ENCODE results near the gene NHS. TPM values are rescaled to one million over a fixed set of nuclear protein-coding genes. Genes with fewer than 3 reads are reported as not detected.

The NHS gene
- total and polyA plus RNA-seq, 2 of the 4 experiments (the other 2 are of a cell fraction) = 0.36 to 0.90 TPM

DNA sequence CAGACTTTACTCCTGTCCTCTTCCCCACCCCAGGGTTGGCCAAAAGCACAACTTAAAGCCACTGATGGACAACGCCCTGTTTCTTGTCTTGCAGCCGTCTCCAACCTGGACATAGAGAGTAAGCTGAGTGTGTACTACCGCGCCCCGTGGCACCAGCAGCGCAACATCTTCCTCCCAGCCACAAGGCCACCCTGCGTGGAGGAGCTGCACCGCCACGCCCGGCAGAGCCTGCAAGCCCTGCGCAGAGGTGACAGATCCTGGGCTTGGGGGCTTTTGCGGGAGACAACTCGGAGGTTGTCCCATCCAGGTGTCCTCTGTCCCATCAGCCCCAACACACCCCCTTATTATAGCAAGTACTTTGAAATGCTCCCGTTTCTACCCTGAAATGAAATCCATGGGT lies 312.6 kb downstream of the NHS start:
- in situ Hi-C loops (cut with MboI; ENCODE audit: low sequenced_read_pairs) = loop anchor here (10.0 to 25.0 kb wide), 2 partner anchors 443 to 850 kb away; no protein-coding TSS in a partner anchor

More for the DNA sequence above, 312.6 kb downstream of the NHS start:
- Histone ChIP-seq H3K18ac (ENCODE audit: low read depth, low read length) (no peak overlapping the region), H3K9ac (ENCODE audit: low read depth, low read length) (no peak overlapping the region), H2BK120ac (ENCODE audit: low read depth, low read length) (no peak overlapping the region), H3K14ac (replicated peaks; ENCODE audit: low read depth, low read length) (no peak overlapping the region), H4K20me1 (ENCODE audit: insufficient read depth, low read length) (no peaks in the 10 kb centered on the region), H4K8ac (ENCODE audit: low read depth in 2 of 2, low read length in 2 of 2) (no peak overlapping the region), H2BK20ac (ENCODE audit: low read depth, low read length) (no peak overlapping the region), H4K5ac (ENCODE audit: low read depth, low read length) (no peak overlapping the region), H3K9me3 (ENCODE audit: control insufficient read depth, insufficient read depth, low read length) (no peaks in the 10 kb centered on the region), H3K79me1 (ENCODE audit: low read depth in 1 of 2, low read length in 2 of 2) (no peaks in the 10 kb centered on the region), H3K23ac (ENCODE audit: low read depth, low read length) (no peak overlapping the region), H3K4me2 (ENCODE audit: low read depth, low read length) (no peak overlapping the region), H3K4ac (ENCODE audit: low read depth, low read length) (no peak overlapping the region), H3K36me3 (ENCODE audit: control insufficient read depth, insufficient read depth, low read length) (no peaks in the 10 kb centered on the region), H2AK9ac (replicated peaks; ENCODE audit: low read depth, low read length, poor library complexity) (no peak overlapping the region), H3K56ac (ENCODE audit: extremely low read depth, insufficient read depth, low read length) (no peak overlapping the region), H3K27ac (ENCODE audit: insufficient read depth, low read length) (no peak overlapping the region), H2BK15ac (ENCODE audit: low read depth, low read length) (no peak overlapping the region), H2AFZ (replicated peaks; ENCODE audit: low read length, poor library complexity) (no peak overlapping the region), H3K4me3 (ENCODE audit: insufficient read depth, low read depth, low read length) (no peak overlapping the region), H3K9me1 (ENCODE audit: insufficient read depth, low read length) (no peaks in the 10 kb centered on the region), H2BK5ac (ENCODE audit: low read depth, low read length, poor library complexity, severe bottlenecking) (no peak overlapping the region), H3K27me3 (ENCODE audit: control insufficient read depth, insufficient read depth, low read length) (no peaks in the 10 kb centered on the region), H3K4me1 (ENCODE audit: control insufficient read depth, insufficient read depth, low read length) (no peaks in the 10 kb centered on the region), H2AK5ac (ENCODE audit: low read depth, low read length) (no peak overlapping the region), H4K91ac (ENCODE audit: insufficient read depth, low read depth, low read length) (no peak overlapping the region)
- no TSS peak for BruUV-seq (replicated peaks)
- intact Hi-C loops (cut with micrococcal nuclease) = loop anchor here (2.0 kb wide), 1 partner anchor 153 kb away; no protein-coding TSS in a partner anchor
- TF ChIP-seq POLR2A (IDR thresholded peaks at IDR 0.05; ENCODE audit: low read depth, low read length) (no peak), BHLHE40 (IDR thresholded peaks at IDR 0.05; ENCODE audit: low read depth, low read length) (no peak), RAD21 (IDR thresholded peaks at IDR 0.05; ENCODE audit: low read length) (no peak), SMC3 (IDR thresholded peaks at IDR 0.05; ENCODE audit: low read depth, low read length) (no peak), CEBPB (IDR thresholded peaks at IDR 0.05; ENCODE audit: low read depth, low read length) (no peak), FOS (IDR thresholded peaks at IDR 0.05; ENCODE audit: low read depth, low read length) (no peak), RFX5 (IDR thresholded peaks at IDR 0.05; ENCODE audit: low read depth, low read length) (no peak), MAFK (IDR thresholded peaks at IDR 0.05; ENCODE audit: low read depth, low read length) (no peak), MXI1 (IDR thresholded peaks at IDR 0.05; ENCODE audit: borderline replicate concordance, low read depth, low read length) (no peak), RCOR1 (IDR thresholded peaks at IDR 0.05; ENCODE audit: insufficient replicate concordance, low read length) (no peak), MAZ (IDR thresholded peaks at IDR 0.05; ENCODE audit: borderline replicate concordance, low read depth, low read length) (no peak), CHD1 (IDR thresholded peaks at IDR 0.05; ENCODE audit: low read depth, low read length) (no peak), NFE2L2 (IDR thresholded peaks at IDR 0.05; ENCODE audit: low read depth, low read length) (no peak)
- TF ChIP-seq, protein P1, sequence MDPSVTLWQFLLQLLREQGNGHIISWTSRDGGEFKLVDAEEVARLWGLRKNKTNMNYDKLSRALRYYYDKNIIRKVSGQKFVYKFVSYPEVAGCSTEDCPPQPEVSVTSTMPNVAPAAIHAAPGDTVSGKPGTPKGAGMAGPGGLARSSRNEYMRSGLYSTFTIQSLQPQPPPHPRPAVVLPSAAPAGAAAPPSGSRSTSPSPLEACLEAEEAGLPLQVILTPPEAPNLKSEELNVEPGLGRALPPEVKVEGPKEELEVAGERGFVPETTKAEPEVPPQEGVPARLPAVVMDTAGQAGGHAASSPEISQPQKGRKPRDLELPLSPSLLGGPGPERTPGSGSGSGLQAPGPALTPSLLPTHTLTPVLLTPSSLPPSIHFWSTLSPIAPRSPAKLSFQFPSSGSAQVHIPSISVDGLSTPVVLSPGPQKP (IDR thresholded peaks at IDR 0.05; ENCODE audit: borderline replicate concordance, low read depth, low read length) = no peak
- TF ChIP-seq, protein P2, sequence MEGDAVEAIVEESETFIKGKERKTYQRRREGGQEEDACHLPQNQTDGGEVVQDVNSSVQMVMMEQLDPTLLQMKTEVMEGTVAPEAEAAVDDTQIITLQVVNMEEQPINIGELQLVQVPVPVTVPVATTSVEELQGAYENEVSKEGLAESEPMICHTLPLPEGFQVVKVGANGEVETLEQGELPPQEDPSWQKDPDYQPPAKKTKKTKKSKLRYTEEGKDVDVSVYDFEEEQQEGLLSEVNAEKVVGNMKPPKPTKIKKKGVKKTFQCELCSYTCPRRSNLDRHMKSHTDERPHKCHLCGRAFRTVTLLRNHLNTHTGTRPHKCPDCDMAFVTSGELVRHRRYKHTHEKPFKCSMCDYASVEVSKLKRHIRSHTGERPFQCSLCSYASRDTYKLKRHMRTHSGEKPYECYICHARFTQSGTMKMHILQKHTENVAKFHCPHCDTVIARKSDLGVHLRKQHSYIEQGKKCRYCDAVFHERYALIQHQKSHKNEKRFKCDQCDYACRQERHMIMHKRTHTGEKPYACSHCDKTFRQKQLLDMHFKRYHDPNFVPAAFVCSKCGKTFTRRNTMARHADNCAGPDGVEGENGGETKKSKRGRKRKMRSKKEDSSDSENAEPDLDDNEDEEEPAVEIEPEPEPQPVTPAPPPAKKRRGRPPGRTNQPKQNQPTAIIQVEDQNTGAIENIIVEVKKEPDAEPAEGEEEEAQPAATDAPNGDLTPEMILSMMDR (conservative IDR thresholded peaks at IDR 0.05; ENCODE audit: low read depth, low read length) = no peak
- TF ChIP-seq, protein P3, sequence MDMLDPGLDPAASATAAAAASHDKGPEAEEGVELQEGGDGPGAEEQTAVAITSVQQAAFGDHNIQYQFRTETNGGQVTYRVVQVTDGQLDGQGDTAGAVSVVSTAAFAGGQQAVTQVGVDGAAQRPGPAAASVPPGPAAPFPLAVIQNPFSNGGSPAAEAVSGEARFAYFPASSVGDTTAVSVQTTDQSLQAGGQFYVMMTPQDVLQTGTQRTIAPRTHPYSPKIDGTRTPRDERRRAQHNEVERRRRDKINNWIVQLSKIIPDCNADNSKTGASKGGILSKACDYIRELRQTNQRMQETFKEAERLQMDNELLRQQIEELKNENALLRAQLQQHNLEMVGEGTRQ (IDR thresholded peaks at IDR 0.05; ENCODE audit: low read depth, low read length) = no peak
- CTCF ChIA-PET = no interaction called here
- no peak for ATAC-seq (ENCODE audit: low read depth)
- POLR2A ChIA-PET (ENCODE audit: unreplicated experiment) = no interaction called here
- no peak for DNase-seq
- dilution Hi-C loops (cut with HindIII; ENCODE audit: low sequenced_read_pairs, unreplicated experiment) = no loop called here
- WGBS, 2 experiments (ENCODE audit: extremely low coverage in 2 of 2, insufficient read length in 1 of 2) = 90% methylated on average over 2 of the region's 14 CpGs; no CpG with 5 or more reads in 1 of the 2 experiments
